NCI-H2227 (cell line): Measurements from ENCODE around the gene KEAP1.
A peak's percentile ranks its signal among the peaks of the same experiment; 100 is the strongest.

ENCODE experiments used
- DNase-seq: peaks from one replicate; lab custom pipeline; 2025; ENCODE audit not compliant: unreplicated experiment; lab: John Stamatoyannopoulos, UW

KEAP1 gene

GRCh38 chr19:10525636-10526035 is 22.5 kb upstream of the KEAP1 start:
- no peak for DNase-seq

GRCh38 chr19:10523135-10523636 is 20.0 kb upstream of the KEAP1 start:
- no peak for DNase-seq

- no peak for DNase-seq
Measured at GRCh38 chr19:10521461-10522171, 18.5 kb upstream of the KEAP1 start.

DNA sequence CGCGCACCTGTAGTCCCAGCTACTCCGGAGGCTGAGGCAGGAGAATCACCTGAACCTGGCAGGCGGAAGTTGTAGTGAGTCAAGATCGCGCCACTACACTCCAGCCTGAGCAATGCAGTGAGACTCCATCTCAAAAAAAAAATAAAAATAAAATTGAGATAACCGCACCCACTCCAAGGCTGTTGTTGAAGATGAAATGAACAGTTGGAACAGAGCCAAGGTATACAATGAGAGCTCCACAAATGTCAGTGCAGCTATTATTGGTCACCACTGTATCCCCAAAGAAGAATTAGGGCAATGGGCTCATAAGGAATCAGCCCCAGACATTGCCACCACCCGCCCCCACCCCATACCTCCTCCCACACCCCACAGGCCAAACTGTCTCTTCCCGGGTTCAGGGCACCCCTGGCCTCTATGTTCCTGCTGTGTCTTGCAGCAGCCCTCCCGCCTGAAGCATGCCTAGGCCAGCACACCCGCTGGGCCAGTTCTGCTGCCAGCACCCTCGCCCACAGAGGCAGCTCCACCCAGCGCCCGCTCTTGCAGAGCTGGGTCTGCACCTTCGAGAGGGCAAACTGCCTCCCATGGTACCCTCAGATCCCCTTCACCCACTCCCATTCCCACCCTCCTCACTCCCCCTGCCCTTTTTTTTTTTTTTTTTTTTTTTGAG is 17.6 kb upstream of the KEAP1 start:
- no peak for DNase-seq

GRCh38 chr19:10519421-10519820 is 16.3 kb upstream of the KEAP1 start:
- no peak for DNase-seq

GRCh38 chr19:10518444-10519361 is 15.5 kb upstream of the KEAP1 start:
- DNase-seq, result no peak

DNA sequence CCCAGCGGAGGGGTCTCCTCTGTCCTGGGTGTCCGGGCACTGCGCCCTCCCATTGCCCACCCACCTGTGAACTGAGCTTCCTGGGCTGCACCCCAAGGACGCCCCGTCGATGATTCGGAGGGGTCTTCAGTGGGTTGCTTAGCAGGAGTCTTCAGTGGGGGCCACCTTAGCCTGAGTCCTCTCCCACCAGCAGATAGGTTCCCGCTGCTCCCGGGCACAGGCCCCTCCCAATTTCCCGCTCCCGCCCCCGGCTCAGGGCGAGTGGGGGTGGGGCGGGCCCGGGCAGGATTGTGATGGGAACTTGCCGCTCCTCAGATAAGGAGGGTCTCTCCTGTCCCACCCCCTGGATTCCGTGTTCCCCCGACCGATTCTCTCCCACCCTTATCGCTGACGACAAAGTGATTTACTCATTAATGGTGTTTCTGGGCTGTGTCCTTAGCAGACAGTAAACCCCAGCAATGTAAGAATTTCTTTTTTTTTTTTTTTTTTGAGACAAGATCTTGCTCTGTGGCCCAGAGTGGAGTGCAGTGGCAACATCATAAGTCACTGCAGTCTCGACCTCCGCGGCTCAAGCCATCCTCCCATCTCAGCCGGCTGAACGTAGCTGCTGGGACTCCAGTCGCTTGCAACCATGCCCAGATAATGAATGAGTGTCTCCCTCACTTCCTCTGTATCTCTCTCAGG is 14.7 kb upstream of the KEAP1 start:
- DNase-seq, result peak; percentile 69

- DNase-seq, result peak; percentile 66
Measured at GRCh38 chr19:10517361-10517759, 14.2 kb upstream of the KEAP1 start, which contains the start of gene S1PR5. Gene S1PR5, minus strand, starts transcription at chr19:10517447. Its CDS starts 2,436 bp downstream, at chr19:10515011.

DNA sequence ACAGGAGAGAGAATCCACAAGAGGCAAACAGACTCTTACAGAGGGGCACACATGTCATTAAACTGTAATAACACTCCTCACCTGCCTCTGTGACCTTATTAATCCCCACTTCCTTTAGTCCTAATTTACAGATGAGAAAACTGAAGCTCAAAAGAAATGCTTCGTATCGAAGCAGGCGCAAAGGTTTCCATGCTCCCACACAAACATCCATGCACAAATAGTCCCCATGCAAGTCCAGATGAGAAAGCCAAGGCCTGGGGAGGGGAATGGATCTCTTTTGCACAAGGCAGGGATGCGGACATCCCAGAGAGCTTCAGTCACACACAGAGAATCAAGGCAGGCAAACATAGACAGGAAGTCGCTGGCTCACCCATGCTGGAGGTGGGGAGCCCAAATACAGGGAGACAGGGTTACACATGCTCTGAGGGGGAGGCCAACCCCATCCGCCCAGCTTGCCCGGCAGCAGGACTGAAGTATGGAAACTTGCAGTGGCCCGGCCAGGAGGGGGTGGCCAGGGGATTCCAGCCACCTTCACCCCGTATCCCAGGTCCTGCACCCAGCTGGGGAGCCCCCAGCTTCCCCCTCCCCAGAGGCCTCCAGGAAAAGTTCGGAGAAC is 13.6 kb upstream of the KEAP1 start:
- DNase-seq, result no peak

DNA sequence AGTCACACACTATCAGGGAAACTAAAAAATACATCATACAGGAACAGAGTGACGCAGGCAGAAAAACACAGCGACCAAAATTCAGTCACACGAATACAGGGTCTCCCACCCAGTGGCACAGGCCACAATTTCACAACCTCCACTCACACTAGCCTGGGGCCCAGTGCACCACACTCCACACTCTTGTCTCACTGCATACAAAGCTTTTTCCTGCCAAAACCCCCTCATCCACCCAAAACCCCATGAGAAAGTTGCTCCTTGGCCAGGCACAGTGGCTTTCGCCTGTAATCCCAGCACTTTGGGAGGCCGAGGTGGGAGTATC is 12.9 kb upstream of the KEAP1 start:
- DNase-seq, result no peak

GRCh38 chr19:10514211-10515145 is 11.3 kb upstream of the KEAP1 start:
- no peak for DNase-seq

DNA sequence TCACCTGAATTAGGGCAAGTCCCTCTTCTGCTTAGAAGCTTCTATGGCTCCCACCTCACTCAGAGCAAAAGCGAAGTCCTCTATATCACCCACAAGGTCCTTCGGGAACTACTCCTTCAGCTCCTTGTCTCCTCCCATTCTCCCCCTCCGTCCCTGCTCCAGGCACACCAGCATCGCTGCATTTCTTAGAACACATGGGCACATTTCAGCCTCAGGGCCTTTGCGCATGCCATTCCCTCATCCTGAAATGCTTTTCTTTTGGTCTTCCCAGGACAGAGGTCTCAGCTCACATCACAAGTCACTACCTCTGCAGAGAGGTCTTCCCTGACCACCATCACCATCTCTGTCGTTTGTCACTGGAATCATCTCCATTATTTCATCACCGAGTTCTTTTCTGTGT is 10.1 kb upstream of the KEAP1 start:
- DNase-seq, result no peak

- peak; percentile 7 for DNase-seq
Measured at GRCh38 chr19:10510301-10510802, 7.2 kb upstream of the KEAP1 start.

- DNase-seq, result no peak
Measured at GRCh38 chr19:10508707-10509106, 5.6 kb upstream of the KEAP1 start.

DNA sequence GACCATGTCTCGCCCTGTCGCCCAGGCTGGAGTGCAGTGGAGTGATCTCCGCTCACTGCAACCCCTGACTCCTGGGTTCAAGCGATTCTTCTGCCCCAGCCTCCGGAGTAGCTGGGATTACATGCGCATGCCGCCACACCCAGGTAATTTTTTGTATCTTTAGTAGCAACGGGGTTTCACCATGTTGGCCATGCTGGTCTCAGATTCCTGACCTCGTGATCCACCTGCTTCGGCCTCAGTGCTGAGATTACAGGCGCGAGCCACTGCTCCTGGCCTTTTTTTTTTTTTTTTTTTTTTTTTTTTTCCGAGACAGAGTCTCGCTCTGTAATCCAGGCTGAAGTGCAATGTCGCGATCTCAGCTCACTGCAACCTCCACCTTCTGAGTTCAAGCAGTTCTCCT is 4.9 kb upstream of the KEAP1 start:
- DNase-seq, result no peak

- no peak for DNase-seq
Measured at GRCh38 chr19:10505583-10506229, 2.5 kb upstream of the KEAP1 start.

GRCh38 chr19:10502524-10503001 is 593 bp downstream of the KEAP1 start:
- peak; percentile 91 for DNase-seq

DNA sequence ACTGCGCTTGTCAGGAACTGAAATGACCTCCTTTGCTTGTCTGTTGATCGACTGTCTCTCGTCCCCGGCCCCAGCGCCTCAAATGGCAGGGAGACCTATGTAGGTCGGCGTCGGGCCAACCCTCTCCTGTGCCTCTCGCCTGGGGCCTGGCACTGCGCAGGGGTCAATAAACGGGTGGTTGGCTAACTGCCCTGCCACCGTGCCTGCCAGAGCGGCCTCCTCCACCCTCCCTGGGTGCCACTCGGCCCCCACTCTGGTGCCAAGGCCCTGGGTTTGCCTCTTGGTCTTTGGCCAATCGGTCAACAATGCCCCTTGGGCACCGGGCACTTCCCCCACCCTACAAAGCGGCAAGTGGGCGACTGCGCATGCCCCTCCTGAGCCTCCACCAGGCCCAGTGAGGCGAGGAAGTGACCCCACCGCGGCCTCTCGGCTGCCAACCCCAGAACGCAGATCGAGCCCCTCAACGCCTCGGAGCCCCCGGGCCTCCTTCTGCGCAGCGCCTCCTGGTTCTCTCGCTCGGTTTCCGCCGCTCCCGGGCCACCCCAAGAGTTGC is 1.1 kb downstream of the KEAP1 start:
- DNase-seq, result peak; percentile 45
